ENCODE results near the gene UCN2. TPM values are rescaled to one million over a fixed set of nuclear protein-coding genes. Genes with fewer than 3 reads are reported as not detected.

The UCN2 gene
- total RNA-seq, 1 experiment from 2014 or later = 0.68 TPM

DNA sequence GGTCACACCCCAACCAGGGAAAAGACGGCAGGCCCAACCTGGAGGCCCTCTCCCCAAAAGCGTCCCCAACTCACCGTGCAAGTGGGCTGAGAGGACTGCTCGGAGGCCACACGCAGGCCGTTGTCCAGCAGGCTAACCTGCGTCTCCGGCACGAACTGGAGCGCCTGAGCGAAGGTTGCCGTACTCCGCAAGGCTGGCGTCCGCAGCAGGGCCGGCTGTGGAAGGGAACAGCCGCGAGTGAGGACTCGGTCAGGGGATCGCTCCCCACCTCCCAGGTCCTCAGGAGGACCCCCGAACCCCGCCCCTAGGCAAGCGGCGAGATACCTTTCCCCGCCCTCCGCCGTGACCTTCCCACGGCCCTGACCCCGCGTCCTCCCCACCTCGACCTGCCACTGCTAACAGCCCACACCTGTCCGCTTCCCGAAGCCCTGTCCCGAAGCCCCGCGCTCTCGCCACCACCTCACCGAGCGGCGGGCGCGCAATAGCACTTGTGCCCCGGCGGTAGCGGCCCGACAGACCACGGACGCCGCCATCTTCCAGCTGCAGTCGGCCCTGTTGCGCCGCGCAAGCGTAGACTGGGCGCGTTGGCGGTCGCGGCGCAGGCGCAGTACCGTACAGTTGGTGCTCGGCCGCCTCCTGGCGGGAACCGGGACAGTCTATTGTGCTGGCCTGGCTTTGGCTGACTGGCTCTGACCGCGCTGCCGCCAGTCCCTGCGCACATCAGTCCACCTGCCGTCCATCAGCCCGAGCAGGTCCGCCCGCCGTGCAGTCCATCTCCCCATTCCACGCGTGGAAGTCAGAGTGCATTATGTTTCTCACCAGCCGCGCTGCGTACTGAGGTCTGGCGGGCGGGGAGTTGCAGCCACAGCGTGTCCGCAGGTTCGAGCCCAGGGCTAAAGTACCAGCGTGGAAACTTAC is 45.8 kb upstream of the UCN2 start, which contains the start of gene UQCRC1:
Gene UQCRC1, minus strand, starts transcription at position 559 of the 918 bp plus-strand sequence. Its CDS starts 26 bp downstream, at position 533.
- H3K79me2 ChIP-seq (ENCODE audit: insufficient read depth, low read length) = peaks cover 6% of the 10 kb centered on the region; the same call in 1 of the 2 replicates
- peak within 1 kb of the TSS; percentile 98 to 99 for H3K4me3 Mint-ChIP-seq

More for the DNA sequence above, 45.8 kb upstream of the UCN2 start, which contains the start of gene UQCRC1:
- Histone ChIP-seq H3K23me2 (ENCODE audit: insufficient read length, low read depth, low read length, poor library complexity, severe bottlenecking) (peaks cover 3% of the 10 kb centered on the region), H3T11ph (ENCODE audit: low read length) (no peak within 1 kb of the TSS), H3K18ac (ENCODE audit: insufficient read length, low read depth, low read length) (peak within 1 kb of the TSS; percentile 97), H3K4ac (ENCODE audit: low read depth, low read length) (no peak within 1 kb of the TSS; the same call in 1 of the 2 replicates), H2BK15ac (ENCODE audit: low read depth, low read length) (no peak within 1 kb of the TSS), H2AK5ac (ENCODE audit: insufficient read length, low read length) (no peak within 1 kb of the TSS), H2AFZ (ENCODE audit: low read length) (no peak within 1 kb of the TSS), H2BK120ac (ENCODE audit: low read depth, low read length, poor library complexity, severe bottlenecking) (no peak within 1 kb of the TSS), H4K91ac (ENCODE audit: insufficient read length, low read depth, low read length) (no peak within 1 kb of the TSS), H3K27ac (ENCODE audit: insufficient read length, low read depth, low read length) (no peak within 1 kb of the TSS), H4K5ac (ENCODE audit: insufficient read length, low read depth, low read length) (peak within 1 kb of the TSS; percentile 89), H3K14ac (ENCODE audit: insufficient read depth, low read length) (peak within 1 kb of the TSS; percentile 99), H2BK5ac (ENCODE audit: insufficient read length, low read length) (no peak within 1 kb of the TSS), H3K56ac (ENCODE audit: insufficient read length, low read depth, low read length) (no peak within 1 kb of the TSS), H3K4me2 (ENCODE audit: insufficient read depth, insufficient read length, low read length) (peak within 1 kb of the TSS; percentile 83), H4K20me1 (ENCODE audit: control insufficient read depth, insufficient read depth, insufficient read length) (no peaks in the 10 kb centered on the region), H3K23ac (ENCODE audit: insufficient read length, low read depth, low read length) (no peak within 1 kb of the TSS), H3K79me1 (ENCODE audit: insufficient read depth, low read depth, low read length, poor library complexity, severe bottlenecking) (no peaks in the 10 kb centered on the region), H3K27me3 (ENCODE audit: insufficient read depth, low read length) (no peaks in the 10 kb centered on the region), H3K9ac (ENCODE audit: extremely low read depth, insufficient read length, low read length) (peak within 1 kb of the TSS; percentile 97), H2BK20ac (ENCODE audit: low read depth, low read length, poor library complexity, severe bottlenecking) (no peak within 1 kb of the TSS), H3K4me1 (ENCODE audit: insufficient read depth, low read length) (no peaks in the 10 kb centered on the region), H2BK12ac (ENCODE audit: insufficient read length, low read depth, low read length) (no peak within 1 kb of the TSS), H4K8ac (replicated peaks; ENCODE audit: insufficient read length, low read depth, low read length) (no peak within 1 kb of the TSS), H3K9me3 (ENCODE audit: control insufficient read depth, low read depth, low read length) (no peaks in the 10 kb centered on the region)
- H3K4me1 Mint-ChIP-seq = peaks cover 12% of the 10 kb centered on the region in 2 experiments
- H3K36me3 Mint-ChIP-seq (ENCODE audit: insufficient read depth in 1 of 3, low read depth in 3 of 3) = peaks cover 25 to 49% (median 46%) of the 10 kb centered on the region in 3 experiments
- no CpG with 5 or more reads among the region's 86 CpGs for WGBS (ENCODE audit: extremely low coverage, insufficient read length, low lambda C conversion rate)
- DNase-seq = peak; percentile 95
- no peaks in the 10 kb centered on the region for H3K27me3 Mint-ChIP-seq (ENCODE audit: low read depth)
- no peaks in the 10 kb centered on the region for H3K9me3 Mint-ChIP-seq
- TF ChIP-seq, protein P1, sequence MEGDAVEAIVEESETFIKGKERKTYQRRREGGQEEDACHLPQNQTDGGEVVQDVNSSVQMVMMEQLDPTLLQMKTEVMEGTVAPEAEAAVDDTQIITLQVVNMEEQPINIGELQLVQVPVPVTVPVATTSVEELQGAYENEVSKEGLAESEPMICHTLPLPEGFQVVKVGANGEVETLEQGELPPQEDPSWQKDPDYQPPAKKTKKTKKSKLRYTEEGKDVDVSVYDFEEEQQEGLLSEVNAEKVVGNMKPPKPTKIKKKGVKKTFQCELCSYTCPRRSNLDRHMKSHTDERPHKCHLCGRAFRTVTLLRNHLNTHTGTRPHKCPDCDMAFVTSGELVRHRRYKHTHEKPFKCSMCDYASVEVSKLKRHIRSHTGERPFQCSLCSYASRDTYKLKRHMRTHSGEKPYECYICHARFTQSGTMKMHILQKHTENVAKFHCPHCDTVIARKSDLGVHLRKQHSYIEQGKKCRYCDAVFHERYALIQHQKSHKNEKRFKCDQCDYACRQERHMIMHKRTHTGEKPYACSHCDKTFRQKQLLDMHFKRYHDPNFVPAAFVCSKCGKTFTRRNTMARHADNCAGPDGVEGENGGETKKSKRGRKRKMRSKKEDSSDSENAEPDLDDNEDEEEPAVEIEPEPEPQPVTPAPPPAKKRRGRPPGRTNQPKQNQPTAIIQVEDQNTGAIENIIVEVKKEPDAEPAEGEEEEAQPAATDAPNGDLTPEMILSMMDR (conservative IDR thresholded peaks at IDR 0.05) = peak; percentile 73
- peak within 1 kb of the TSS; percentile 86 to 99 (median 99); a peak in 6 of 7 replicates for H3K27ac Mint-ChIP-seq
